Heart right ventricle (tissue), 16 donors: Measurements from ENCODE around the gene VSTM5. TPM values are rescaled to one million over a fixed set of nuclear protein-coding genes. Genes with fewer than 3 reads are reported as not detected.
A peak's percentile ranks its signal among the peaks of the same experiment; 100 is the strongest.
"Not testable (repeated sequence)": the region's sequence is repeated elsewhere in the genome, so short reads cannot be mapped to it uniquely, and the experiment has no call there.

Experiments used
- ATAC-seq, 8 donors: fragments of 200-7000 bp; cut with Tn5 transposase; one replicate each; pipeline ENCODE4 v1.9.1; 2020; ENCODE audit warnings: mild to moderate bottlenecking in 8 of 8, moderate library complexity in 8 of 8, moderate number of reproducible peaks in 1 of 8
- DNase-seq, 2 donors: peaks; one replicate each; pipeline ENCODE4 v3.0.0-alpha.2; 2020
- H3K27ac ChIP-seq, 10 donors: fragments of 200-600 bp; sonication (generic) in 2 of 10; one replicate each; pipeline versions ENCODE4 v1.5.0 to v1.8.0; 2020 to 2022; ENCODE audit warnings: mild to moderate bottlenecking in 3 of 10
- H3K27me3 ChIP-seq, 7 donors: fragments of 200-600 bp; one replicate each; pipeline ENCODE4 v1.8.0; 2021 to 2022; ENCODE audit warnings: mild to moderate bottlenecking in 2 of 7
- H3K36me3 ChIP-seq, 9 donors: fragments of 200-600 bp; sonication (generic) in 1 of 9; one replicate each; pipeline versions ENCODE4 v1.5.0 to v1.8.0; 2020 to 2022; ENCODE audit warnings: mild to moderate bottlenecking in 2 of 9
- H3K4me1 ChIP-seq, 9 donors: fragments of 200-600 bp; sonication (generic) in 1 of 9; one replicate each; pipeline versions ENCODE4 v1.5.0 to v1.8.0; 2020 to 2022; ENCODE audit warnings: mild to moderate bottlenecking in 4 of 9
- H3K4me3 ChIP-seq, 10 donors: fragments of 200-600 bp; sonication (generic) in 2 of 10; one replicate each; pipeline versions ENCODE4 v1.5.0 to v1.8.0; 2020 to 2022; ENCODE audit warnings: mild to moderate bottlenecking in 7 of 10, moderate library complexity in 2 of 10
- H3K9me3 ChIP-seq, 11 donors: fragments of 200-600 bp in 10 of 11; sonication (generic) in 2 of 11; one replicate each; pipeline versions ENCODE4 v1.5.0 to v1.8.0; 2013 to 2022; ENCODE audit warnings: mild to moderate bottlenecking in 2 of 11, control low read depth in 1 of 11, moderate library complexity in 1 of 11
- CTCF ChIP-seq, 9 donors: fragments of 200-600 bp; sonication (generic) in 2 of 9; IDR thresholded peaks; one replicate each; pipeline versions ENCODE4 v1.5.0 to v1.8.0; 2021 to 2022; ENCODE audit warnings: antibody characterized with exemption in 9 of 9, mild to moderate bottlenecking in 5 of 9, moderate library complexity in 1 of 9
- WGBS, 2 donors: extraction: QIAGEN DNeasy Blood & Tissue Kit; methylation state at CpG; one replicate each; pipeline ENCODE4 v1.1.7; 2013; ENCODE audit warnings: inconsistent platforms in 1 of 2; 5-methylcytosine and 5-hydroxymethylcytosine counted together
- intact Hi-C, 10 donors: fragments of 100-400 bp; cut with DNase I; formaldehyde crosslinking; loops; one replicate each; pipeline versions ENCODE4 v1.11.1 to v1.14.2; 2022
- long read RNA-seq, 3 donors: library from polyadenylated mRNA; unstranded; transcript quantifications; one replicate each; pipeline ENCODE4 v2.0.0, GENCODE V29; 2020 to 2021
- polyA plus RNA-seq, 2 donors: library from polyadenylated mRNA; stranded (reverse); fragments of 200-250 nt; gene quantifications; one replicate each; pipeline ENCODE4 v1.2.3, GENCODE V29; 2013
- total RNA-seq, 10 donors: library from RNA; stranded (reverse); fragmentation: NEBNext Ultra II Directional in 3 of 10; extraction: Animal tissue kit (Norgen Biotek cat#: 25700) in 3 of 10; gene quantifications; one replicate each; pipeline versions ENCODE4 v1.2.1 to v1.2.4, GENCODE V29; 2021 to 2023
- donor health status: Arrhythmogenic right ventricular cardiomyopathy.
- donor health status: ischemic (EF 13 %, LVEDD 7.1; RV severe dilation, severe dysfunction).
- donor health status: healthy with polysubstance abuse.
- donor health status: DM: no; HTN: yes; CAD: no.
- donor health status: DM: no; HTN: no; CAD: no.
- donor health status: ischemic (EF 25% LVEDD 6.9; RV normal size, moderate dysfunction).
- donor health status: ischemic (EF 25% LVEDD 5.7; RV mildly dilated, moderate dysfunction).
- donor health status: healthy.
- donor health status: DM: yes; HTN: yes; CAD: no.
- donor health status: Ischemic cardiomyopathy.
- donor health status: ischemic (EF 35%, LVEDD 5.7; RV mildly dilated, moderate dysfunction).
- donor health status: nonischemic (EF 11% LVEDD 7.7; RV severe dilation, severe dysfunction).
- donor health status: DM: yes; HTN: yes; CAD: no.
- donor health status: PGD.
- donor health status: ischemic (EF 29% LVEDD 5.4; RV normal size, mild dysfunction).
- donor health status: nonischemic (EF 23%, LVEDD 6.1; RV moderate dilation, normal function).

VSTM5 gene, protein sequence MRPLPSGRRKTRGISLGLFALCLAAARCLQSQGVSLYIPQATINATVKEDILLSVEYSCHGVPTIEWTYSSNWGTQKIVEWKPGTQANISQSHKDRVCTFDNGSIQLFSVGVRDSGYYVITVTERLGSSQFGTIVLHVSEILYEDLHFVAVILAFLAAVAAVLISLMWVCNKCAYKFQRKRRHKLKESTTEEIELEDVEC
- total RNA-seq = under 1 TPM in 6 of 10 donors, not detected in 4; 0.06 to 0.37 (median 0.21) TPM
- polyA plus RNA-seq = under 1 TPM in 1 of 2 donors, not detected in 1; 0.07 TPM
- long read RNA-seq, donor 1 = 0 reads
- long read RNA-seq, donor 2, partial matches to known transcripts = 0 of 1 reads
- long read RNA-seq, donor 2, other reads (novel, unspliced or antisense) = 0 of 1 reads
- long read RNA-seq, donor 3 = 0 reads

- 22 to 30% methylated on average over 6 of the region's 6 CpGs for WGBS, 2 donors
- TF ChIP-seq CTCF (IDR thresholded peaks at IDR 0.05) = no peak
- Histone ChIP-seq H3K27ac (peak within 1 kb of the TSS in 7 of 10 donors; percentile 9 to 52 (median 38)), H3K4me3 (peak within 1 kb of the TSS; percentile 26 to 78 (median 56)), H3K27me3 (peaks cover 0 to 14% (median 0%) of the 10 kb centered on the region in 7 donors), H3K36me3 (no peaks in the 10 kb centered on the region), H3K4me1 (peaks cover 0 to 16% (median 0%) of the 10 kb centered on the region in 9 donors), H3K9me3 (no peaks in the 10 kb centered on the region)
- ATAC-seq (no peak), DNase-seq (no peak)
- intact Hi-C loops = no loop called here
These were observed at the start of gene VSTM5 for GRCh38 chr11:93850594-93851018. VSTM5 (minus strand) TSS chr11:93850618; CDS start chr11:93850502, 116 bp downstream.

DNA sequence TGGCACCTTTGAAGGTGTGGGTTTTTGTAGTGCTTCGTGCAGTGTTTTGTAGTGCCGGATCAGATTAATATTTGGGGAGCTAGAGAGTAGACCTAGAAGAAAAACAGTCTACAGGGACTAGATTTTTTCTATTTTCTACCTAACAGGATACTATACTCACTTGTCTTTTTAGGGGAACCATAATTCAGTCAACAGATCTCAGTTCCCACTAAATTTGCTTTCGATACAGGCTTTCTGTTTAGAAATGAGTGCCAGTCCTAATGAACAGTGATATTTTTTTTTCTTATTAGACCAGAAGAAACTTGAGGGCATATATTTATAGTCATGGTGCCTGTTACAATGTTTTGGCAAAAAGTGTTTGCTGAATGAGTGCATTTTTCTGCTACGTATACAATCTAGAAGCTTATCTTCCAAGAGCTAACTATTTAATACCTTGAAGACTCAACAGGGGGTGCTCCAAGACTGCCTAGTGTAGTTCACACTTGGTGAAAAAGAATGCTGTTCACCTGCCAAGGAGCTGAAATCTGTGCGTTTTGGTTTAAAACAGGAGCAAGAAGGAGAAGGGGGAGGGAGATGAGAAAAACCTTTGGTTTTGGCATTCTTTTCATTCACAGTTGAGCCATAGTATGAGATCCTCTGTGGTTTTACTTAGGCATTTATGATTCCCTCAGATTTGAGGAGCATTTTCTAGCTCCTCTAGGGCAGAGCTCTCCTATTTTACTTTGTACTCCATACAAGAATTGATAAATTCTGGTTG is 44.9 kb upstream of the VSTM5 start:
- WGBS, 2 donors = 42 to 49% methylated on average over 5 of the region's 5 CpGs
- DNase-seq = peak in 1 of 2 donors; percentile 30
- TF ChIP-seq CTCF (IDR thresholded peaks at IDR 0.05) = peak; percentile 50 to 78 (median 64)
- H3K9me3 ChIP-seq = peaks cover 0 to 3% (median 0%) of the 10 kb centered on the region in 11 donors
- peak in 5 of 8 donors; percentile 39 to 73 (median 49) for ATAC-seq
- H3K36me3 ChIP-seq = no peaks in the 10 kb centered on the region
- peaks cover 0 to 3% (median 0%) of the 10 kb centered on the region in 9 donors for H3K4me1 ChIP-seq
- H3K27me3 ChIP-seq = peaks cover 0 to 30% (median 12%) of the 10 kb centered on the region in 7 donors
- no peak overlapping the region for H3K4me3 ChIP-seq
- intact Hi-C loops = loop anchor here in 6 of 10 donors (2.0 to 10.0 kb wide), 6 partner anchors 520 to 610 kb away; partner anchors contain the start of genes ANKRD49 (in 1 of the 6) and MRE11 (in 1 of the 6)
- no peak overlapping the region for H3K27ac ChIP-seq

GRCh38 chr11:93890391-93891051 is 40.1 kb upstream of the VSTM5 start:
- peaks cover 0 to 2% (median 0%) of the 10 kb centered on the region in 9 donors for H3K4me1 ChIP-seq
- no peak overlapping the region for H3K4me3 ChIP-seq
- peaks cover 0 to 17% (median 9%) of the 10 kb centered on the region in 7 donors for H3K27me3 ChIP-seq
- intact Hi-C loops = loop anchor here in 5 of 10 donors (5.0 to 10.0 kb wide), 5 partner anchors 524 to 617 kb away; partner anchors contain the start of genes ANKRD49 (in 1 of the 5) and MRE11 (in 1 of the 5)
- no peak for TF ChIP-seq CTCF (IDR thresholded peaks at IDR 0.05)
- no peaks in the 10 kb centered on the region for H3K36me3 ChIP-seq
- WGBS, 2 donors = 73 to 74% methylated on average over 3 of the region's 3 CpGs
- H3K27ac ChIP-seq = no peak overlapping the region
- H3K9me3 ChIP-seq = no peaks in the 10 kb centered on the region
- no peak for ATAC-seq
- no peak for DNase-seq

DNA sequence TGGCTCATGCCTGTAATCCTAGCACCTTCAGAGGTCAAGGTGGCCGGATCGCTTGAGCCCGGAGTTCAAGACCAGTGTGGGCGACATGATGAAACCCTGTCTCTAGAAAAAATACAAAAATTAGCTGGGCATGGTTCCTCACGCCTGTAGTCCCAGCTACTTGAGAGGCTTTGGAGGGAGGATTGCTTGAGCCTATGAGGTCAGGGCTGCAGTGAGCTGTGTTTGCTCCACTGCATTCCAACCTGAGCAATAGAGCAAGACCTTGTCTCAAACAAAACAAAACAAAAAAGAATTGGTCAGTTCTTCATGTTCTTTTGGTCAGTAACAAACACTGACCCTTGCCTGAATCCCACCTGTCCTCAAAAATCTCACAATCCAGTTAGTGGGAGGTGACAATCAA is 36.7 kb upstream of the VSTM5 start:
- DNase-seq (no peak), ATAC-seq (no peak)
- TF ChIP-seq CTCF (IDR thresholded peaks at IDR 0.05) = no peak
- peaks cover 0 to 8% (median 0%) of the 10 kb centered on the region in 7 donors for H3K27me3 ChIP-seq
- no peak overlapping the region for H3K27ac ChIP-seq
- H3K36me3 ChIP-seq = no peaks in the 10 kb centered on the region
- no peak overlapping the region for H3K4me3 ChIP-seq
- 89% methylated on average over 5 of the region's 5 CpGs for WGBS, 2 donors
- intact Hi-C loops = no loop called here
- no peaks in the 10 kb centered on the region for H3K4me1 ChIP-seq
- peaks cover 0 to 13% (median 5%) of the 10 kb centered on the region in 11 donors for H3K9me3 ChIP-seq

- H3K36me3 ChIP-seq, H3K4me1 ChIP-seq, intact Hi-C loops, ATAC-seq, DNase-seq, H3K27ac ChIP-seq, H3K4me3 ChIP-seq, H3K27me3 ChIP-seq: not testable (repeated sequence)
- H3K9me3 ChIP-seq = peaks cover 0 to 24% (median 5%) of the 10 kb centered on the region in 11 donors
These were observed 28.7 kb upstream of the VSTM5 start for GRCh38 chr11:93879114-93879513.
